ENCODE results near the gene PRR14L.
"Not testable (repeated sequence)": the region's sequence is repeated elsewhere in the genome, so short reads cannot be mapped to it uniquely, and the experiment has no call there.

The PRR14L gene

GRCh38 chr22:31743871-31744270 is 6.1 kb downstream of the PRR14L start:
- no peak for DNase-seq
- in situ Hi-C loops (cut with HindIII; ENCODE audit: low pct_ligation_motif_present, low pct_unique_long_range_greater_than_20kb, low sequenced_read_pairs) = no loop called here

- in situ Hi-C loops (cut with HindIII; ENCODE audit: low pct_ligation_motif_present, low pct_unique_long_range_greater_than_20kb, low sequenced_read_pairs) = no loop called here
- DNase-seq = no peak
These were observed 7.2 kb downstream of the PRR14L start for GRCh38 chr22:31742682-31743081.

- in situ Hi-C loops (cut with HindIII; ENCODE audit: low pct_ligation_motif_present, low pct_unique_long_range_greater_than_20kb, low sequenced_read_pairs) = no loop called here
- no peak for DNase-seq
These were observed 7.8 kb downstream of the PRR14L start for GRCh38 chr22:31742115-31742514.

GRCh38 chr22:31740314-31740713 is 9.6 kb downstream of the PRR14L start:
- DNase-seq; in situ Hi-C loops (cut with HindIII; ENCODE audit: low pct_ligation_motif_present, low pct_unique_long_range_greater_than_20kb, low sequenced_read_pairs): not testable (repeated sequence)

- in situ Hi-C loops (cut with HindIII; ENCODE audit: low pct_ligation_motif_present, low pct_unique_long_range_greater_than_20kb, low sequenced_read_pairs) = no loop called here
- DNase-seq = no peak
These were observed 10.1 kb downstream of the PRR14L start for GRCh38 chr22:31739795-31740201.

- DNase-seq = no peak
- in situ Hi-C loops (cut with HindIII; ENCODE audit: low pct_ligation_motif_present, low pct_unique_long_range_greater_than_20kb, low sequenced_read_pairs) = no loop called here
These were observed 11.4 kb downstream of the PRR14L start for GRCh38 chr22:31738566-31738965.

GRCh38 chr22:31737932-31738331 is 12.0 kb downstream of the PRR14L start:
- in situ Hi-C loops (cut with HindIII; ENCODE audit: low pct_ligation_motif_present, low pct_unique_long_range_greater_than_20kb, low sequenced_read_pairs) = no loop called here
- no peak for DNase-seq

GRCh38 chr22:31736458-31736857 is 13.5 kb downstream of the PRR14L start:
- in situ Hi-C loops (cut with HindIII; ENCODE audit: low pct_ligation_motif_present, low pct_unique_long_range_greater_than_20kb, low sequenced_read_pairs) = no loop called here
- DNase-seq = no peak

- in situ Hi-C loops (cut with HindIII; ENCODE audit: low pct_ligation_motif_present, low pct_unique_long_range_greater_than_20kb, low sequenced_read_pairs) = no loop called here
- DNase-seq = peak; percentile 11
These were observed 15.4 kb downstream of the PRR14L start for GRCh38 chr22:31734512-31734911.

- no peak for DNase-seq
- in situ Hi-C loops (cut with HindIII; ENCODE audit: low pct_ligation_motif_present, low pct_unique_long_range_greater_than_20kb, low sequenced_read_pairs) = no loop called here
These were observed 16.3 kb downstream of the PRR14L start for GRCh38 chr22:31733580-31734079.

- DNase-seq = no peak
- in situ Hi-C loops (cut with HindIII; ENCODE audit: low pct_ligation_motif_present, low pct_unique_long_range_greater_than_20kb, low sequenced_read_pairs) = no loop called here
These were observed 17.7 kb downstream of the PRR14L start for GRCh38 chr22:31732089-31732829.

GRCh38 chr22:31730344-31730711 is 19.6 kb downstream of the PRR14L start:
- DNase-seq = no peak
- in situ Hi-C loops (cut with HindIII; ENCODE audit: low pct_ligation_motif_present, low pct_unique_long_range_greater_than_20kb, low sequenced_read_pairs) = no loop called here

- no peak for DNase-seq
- in situ Hi-C loops (cut with HindIII; ENCODE audit: low pct_ligation_motif_present, low pct_unique_long_range_greater_than_20kb, low sequenced_read_pairs) = no loop called here
These were observed 21.1 kb downstream of the PRR14L start for GRCh38 chr22:31728857-31729256.

GRCh38 chr22:31726692-31727091 is 23.2 kb downstream of the PRR14L start:
- no peak for DNase-seq
- in situ Hi-C loops (cut with HindIII; ENCODE audit: low pct_ligation_motif_present, low pct_unique_long_range_greater_than_20kb, low sequenced_read_pairs) = no loop called here

- no peak for DNase-seq
- in situ Hi-C loops (cut with HindIII; ENCODE audit: low pct_ligation_motif_present, low pct_unique_long_range_greater_than_20kb, low sequenced_read_pairs) = no loop called here
These were observed 26.2 kb downstream of the PRR14L start for GRCh38 chr22:31723723-31724122.

- DNase-seq = no peak
- in situ Hi-C loops (cut with HindIII; ENCODE audit: low pct_ligation_motif_present, low pct_unique_long_range_greater_than_20kb, low sequenced_read_pairs) = no loop called here
These were observed 30.0 kb downstream of the PRR14L start for GRCh38 chr22:31719850-31720471.

GRCh38 chr22:31715147-31715778 is 34.7 kb downstream of the PRR14L start:
- no peak for DNase-seq
- in situ Hi-C loops (cut with HindIII; ENCODE audit: low pct_ligation_motif_present, low pct_unique_long_range_greater_than_20kb, low sequenced_read_pairs) = no loop called here

GRCh38 chr22:31711226-31711625 is 38.7 kb downstream of the PRR14L start:
- in situ Hi-C loops (cut with HindIII; ENCODE audit: low pct_ligation_motif_present, low pct_unique_long_range_greater_than_20kb, low sequenced_read_pairs) = not testable (repeated sequence)

GRCh38 chr22:31707519-31707918 is 42.4 kb downstream of the PRR14L start:
- in situ Hi-C loops (cut with HindIII; ENCODE audit: low pct_ligation_motif_present, low pct_unique_long_range_greater_than_20kb, low sequenced_read_pairs) = no loop called here
- no peak for DNase-seq

More at GRCh38 chr22:31711226-31711625, 38.7 kb downstream of the PRR14L start:
- DNase-seq = not testable (repeated sequence)

- no peak for DNase-seq
- in situ Hi-C loops (cut with HindIII; ENCODE audit: low pct_ligation_motif_present, low pct_unique_long_range_greater_than_20kb, low sequenced_read_pairs) = no loop called here
These were observed 54.5 kb downstream of the PRR14L start for GRCh38 chr22:31695423-31695822.

All from ACHN (cell line).